GM18907 (cell line): ENCODE measurements around the gene BTK.

ENCODE experiments used
- ATAC-seq: cut with Tn5 transposase; IDR thresholded peaks from one replicate; pipeline ENCODE4 v1.9.1; 2021; ENCODE audit warnings: mild to moderate bottlenecking, moderate library complexity; ENCODE audit not compliant: unreplicated experiment

Gene BTK

GRCh38 chrX:101394372-101394771 lies 8.4 kb upstream of the BTK start:
- no peak for ATAC-seq

DNA sequence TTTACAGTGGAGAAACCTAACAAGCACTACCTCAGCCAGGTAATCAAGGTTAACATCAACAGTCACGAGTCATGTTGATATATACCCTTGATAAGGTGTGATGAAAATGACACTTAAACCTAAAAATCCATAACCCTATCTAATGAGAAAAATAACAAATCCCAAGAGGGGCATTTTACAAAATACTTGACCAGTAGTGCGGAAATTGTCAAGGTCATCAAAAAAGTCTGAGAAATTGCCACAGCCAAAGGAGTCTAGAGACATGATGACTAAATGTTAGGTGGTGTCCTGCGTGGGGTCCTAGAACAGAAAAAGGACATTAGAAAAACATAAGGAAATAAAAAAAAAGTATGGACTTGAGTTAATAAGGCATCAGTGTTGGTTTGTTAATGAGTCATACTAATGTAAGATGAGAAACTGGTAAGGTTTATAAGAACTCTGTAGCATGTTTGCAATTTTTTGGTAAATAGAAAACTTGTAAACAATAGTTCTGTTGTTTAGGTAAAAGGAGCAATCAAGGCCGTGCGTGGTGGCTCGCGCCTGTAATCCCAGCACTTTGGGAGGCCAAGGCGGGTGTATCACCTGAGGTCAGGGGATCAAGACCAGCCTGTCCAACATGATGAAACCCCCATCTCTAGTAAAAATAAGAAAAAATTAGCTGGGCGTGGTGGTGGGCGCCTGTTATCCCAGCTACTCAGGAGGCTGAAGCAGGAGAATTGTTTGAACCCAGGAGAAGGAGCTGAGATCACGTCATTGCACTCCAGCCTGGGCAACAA lies 7.7 kb upstream of the BTK start:
- ATAC-seq, result no peak

- ATAC-seq, result no peak
Measured at GRCh38 chrX:101391831-101392230, 5.8 kb upstream of the BTK start.

DNA sequence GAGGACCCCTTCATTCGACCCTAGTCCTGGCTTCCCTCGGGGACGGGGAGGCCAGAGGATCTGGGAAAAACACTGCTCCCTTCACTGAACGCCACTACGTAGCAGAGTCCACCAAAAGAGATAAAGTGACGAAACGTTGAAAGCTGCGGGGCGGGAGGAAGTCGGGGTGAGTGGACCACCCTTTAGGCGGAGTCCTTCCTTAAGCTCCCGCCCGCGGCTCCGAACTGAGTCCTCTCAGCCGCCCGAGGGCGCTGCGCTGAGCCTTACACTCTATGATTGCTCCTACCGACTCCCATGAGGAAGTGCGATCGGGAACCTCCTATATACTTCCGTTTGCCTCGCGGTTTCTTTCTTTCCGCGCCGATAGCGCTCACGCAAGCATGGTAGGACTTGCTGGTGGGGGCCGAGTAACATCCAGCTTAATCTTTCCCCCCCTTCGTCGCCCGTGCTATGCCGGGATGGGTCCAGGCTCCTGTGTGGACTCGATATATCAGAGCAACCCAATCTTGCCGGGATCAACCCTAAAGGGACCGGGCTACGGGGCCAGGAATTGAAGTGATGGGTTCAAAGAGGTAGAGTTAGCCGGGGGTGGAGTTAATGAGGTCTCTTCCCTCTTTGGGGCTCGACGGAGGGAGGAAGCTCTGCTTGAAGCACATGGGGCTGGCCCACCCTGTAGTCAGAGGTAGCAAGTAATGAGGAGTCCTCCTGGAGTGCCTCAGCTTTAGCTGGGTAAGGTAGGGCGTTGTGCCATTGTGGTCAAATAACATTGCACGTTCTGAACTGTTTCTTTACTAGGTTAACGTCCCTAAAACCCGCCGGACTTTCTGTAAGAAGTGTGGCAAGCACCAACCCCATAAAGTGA lies 4.9 kb upstream of the BTK start, which contains the start of gene RPL36A:
RPL36A (plus strand) TSS at position 348 of the 862 bp plus-strand sequence; CDS start at position 381, 33 bp downstream.
- peak; percentile 89 for ATAC-seq

DNA sequence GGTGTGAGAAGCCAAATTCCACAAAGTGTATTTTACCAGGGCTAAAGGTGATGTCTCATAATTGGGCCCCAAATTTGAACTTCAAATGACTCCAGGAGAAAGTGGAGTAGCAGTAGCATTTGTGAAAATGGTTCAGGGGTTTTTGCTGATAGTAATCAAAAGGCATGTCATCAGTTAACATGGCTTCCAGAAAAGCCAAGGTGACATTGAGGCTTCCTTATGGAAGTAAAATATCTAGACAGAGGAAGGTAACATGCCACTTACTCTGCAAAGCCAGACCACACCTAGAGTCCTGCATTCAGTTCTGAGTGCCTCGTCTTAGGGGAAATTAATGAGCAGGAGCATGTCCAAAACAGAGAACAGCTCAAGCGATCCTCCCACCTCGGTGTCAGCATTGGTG lies 2.6 kb upstream of the BTK start:
- ATAC-seq, result no peak

DNA sequence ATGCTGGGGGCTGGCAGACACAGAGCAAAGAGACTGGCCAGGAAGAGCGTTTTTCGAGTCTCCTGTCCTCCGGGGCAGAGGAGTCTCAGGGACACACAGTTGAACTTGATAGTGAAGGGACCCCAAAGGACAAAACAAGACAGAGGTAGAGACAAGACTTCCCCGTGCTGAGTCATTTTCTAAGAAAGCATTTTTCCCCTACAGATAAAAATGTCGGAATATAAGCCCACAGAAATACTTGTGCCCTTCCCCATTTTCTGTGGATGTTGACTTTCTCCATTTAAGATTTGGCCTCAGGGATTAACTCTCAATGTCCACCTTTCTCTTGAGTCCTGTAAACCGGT lies 523 bp upstream of the BTK start:
- no peak for ATAC-seq

DNA sequence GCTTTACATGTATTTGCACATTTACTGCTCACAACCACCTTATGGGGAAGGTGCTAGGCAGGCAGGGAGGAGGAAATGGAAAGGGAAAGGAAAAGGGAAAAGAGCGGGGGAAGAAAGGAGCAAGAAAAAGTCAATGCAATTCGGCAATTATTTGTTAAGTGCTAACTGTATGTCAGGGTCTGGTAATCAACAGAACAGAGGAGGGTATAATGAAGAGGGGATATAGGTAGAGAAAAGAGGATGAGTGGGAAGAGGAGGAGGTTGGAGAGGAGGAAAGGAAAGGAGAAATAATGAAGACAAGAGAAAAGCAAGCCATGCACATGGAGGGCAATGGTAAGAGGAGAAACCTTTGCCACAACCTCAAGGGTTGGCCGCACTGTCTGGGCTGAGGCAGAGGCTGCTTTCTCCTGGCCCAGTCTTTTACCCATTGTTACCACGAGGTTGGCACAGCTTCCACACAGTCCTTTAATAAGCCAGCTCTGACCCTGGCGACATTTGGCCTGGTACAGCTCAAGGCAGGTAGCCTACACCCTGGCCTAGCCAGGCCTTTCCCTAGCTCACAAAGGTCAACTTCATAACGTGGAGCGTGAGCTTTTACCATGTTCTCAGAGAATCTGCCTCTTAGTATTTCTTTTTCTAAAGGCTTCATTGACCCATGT lies 836 bp downstream of the BTK start:
- ATAC-seq, result no peak

- peak; percentile 79 for ATAC-seq
Measured at GRCh38 chrX:101383679-101384205, 2.2 kb downstream of the BTK start.

DNA sequence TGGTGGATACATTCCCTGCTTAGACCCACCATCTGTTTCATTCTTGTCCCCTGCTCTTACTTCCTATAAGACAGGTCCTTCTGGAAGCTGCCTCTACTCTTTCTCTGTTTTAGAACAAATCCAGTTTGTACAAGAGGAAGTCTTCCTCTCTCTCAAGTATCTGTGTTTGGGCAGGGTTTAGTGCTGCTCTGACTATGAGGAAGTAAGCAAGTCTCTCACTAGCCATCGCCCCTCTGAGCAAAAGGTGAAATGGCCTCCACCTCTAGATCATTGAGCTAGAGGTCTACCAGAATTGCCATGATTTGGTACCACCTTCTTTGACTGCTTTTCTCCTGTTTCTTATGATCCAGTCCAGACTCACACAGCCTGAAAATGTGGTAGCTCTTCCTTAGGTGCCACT lies 8.4 kb downstream of the BTK start:
- no peak for ATAC-seq

DNA sequence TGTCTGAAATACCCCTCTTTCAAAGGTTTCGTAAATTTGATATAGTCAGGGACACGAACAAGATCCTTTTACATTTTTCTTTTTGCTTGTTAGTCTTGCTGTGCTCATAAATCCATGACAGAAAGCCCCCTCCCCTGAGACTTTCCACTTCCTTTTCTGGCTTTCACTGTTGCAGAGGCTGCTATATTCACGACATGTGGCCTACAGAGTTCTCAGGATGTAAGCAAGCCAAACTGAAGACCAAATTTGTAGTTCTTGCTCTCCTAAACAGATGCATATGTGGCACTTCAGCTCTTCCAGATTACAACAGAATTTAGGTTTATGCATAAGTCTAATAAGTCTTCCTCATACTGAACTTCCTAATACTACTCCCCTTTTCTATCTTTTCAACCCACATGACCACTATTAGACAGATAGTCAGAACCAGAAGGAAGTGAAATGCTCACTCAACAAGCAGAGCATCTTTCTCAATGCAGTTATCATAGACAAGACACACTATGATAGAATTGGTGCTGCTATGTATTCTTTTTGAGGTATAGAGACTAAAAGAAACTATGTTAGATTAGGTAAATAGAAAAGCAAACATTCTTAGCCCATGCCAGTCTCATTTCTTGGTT lies 15.0 kb downstream of the BTK start:
- ATAC-seq, result peak; percentile 79

- no peak for ATAC-seq
Measured at GRCh38 chrX:101369687-101370086, 16.3 kb downstream of the BTK start.

DNA sequence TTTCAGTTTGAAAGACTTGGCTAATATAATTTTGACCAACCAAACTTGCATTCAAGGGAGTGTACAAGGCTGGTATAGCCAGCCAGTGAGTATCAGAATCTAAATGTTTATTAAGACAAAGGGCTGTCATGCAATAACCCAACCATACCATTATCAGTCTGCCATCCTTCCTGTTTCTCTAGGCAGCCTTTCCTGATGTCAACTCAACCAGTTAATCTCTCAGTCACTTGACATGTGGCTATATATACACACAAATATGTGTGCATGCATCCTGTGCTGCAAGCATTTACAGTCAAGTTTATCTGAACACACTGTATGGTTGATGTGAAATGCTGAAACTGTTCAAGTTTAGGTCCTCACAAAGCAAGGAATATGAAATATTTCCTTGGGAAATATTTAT lies 17.2 kb downstream of the BTK start:
- no peak for ATAC-seq

- no peak for ATAC-seq
Measured at GRCh38 chrX:101365301-101365795, 20.6 kb downstream of the BTK start.

DNA sequence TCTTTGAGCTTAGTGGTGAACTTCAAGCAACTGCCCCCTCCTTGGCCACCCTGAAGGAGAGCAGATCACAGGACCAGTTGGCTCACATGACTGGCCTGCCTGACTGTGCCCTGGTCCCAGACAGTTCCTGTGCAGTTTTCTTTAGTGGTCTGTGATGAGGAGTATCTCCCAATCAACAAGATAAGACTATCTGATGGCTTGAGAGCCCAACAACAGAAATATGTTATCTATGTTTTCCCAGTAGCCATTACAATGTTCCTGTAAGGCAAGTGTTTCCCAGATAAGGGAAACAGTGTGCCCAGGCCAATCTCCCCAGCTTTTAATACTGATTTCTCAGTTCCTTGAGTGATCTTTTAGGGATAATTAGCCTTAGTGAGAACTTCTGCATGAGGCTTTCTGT lies 23.2 kb downstream of the BTK start:
- ATAC-seq, result no peak

DNA sequence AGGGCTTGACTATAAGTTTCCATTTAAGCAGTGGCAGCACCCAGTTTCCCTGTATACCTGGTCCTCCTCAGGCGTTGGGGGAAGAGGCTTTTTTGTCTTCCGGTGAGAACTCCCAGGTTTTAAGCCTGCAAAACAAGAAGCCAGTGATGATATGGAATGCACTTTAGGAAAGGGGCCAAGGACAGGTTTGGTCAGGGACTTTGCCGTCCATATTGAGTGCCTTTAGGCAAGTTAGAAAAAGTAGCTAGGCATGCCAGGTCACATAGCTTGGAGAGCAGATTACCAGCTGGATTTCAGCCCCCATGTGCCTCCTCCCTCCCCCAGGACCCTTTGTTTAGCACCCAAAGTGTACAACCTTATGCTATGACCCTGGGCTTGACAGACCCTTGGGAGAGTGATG lies 23.9 kb downstream of the BTK start:
- no peak for ATAC-seq

DNA sequence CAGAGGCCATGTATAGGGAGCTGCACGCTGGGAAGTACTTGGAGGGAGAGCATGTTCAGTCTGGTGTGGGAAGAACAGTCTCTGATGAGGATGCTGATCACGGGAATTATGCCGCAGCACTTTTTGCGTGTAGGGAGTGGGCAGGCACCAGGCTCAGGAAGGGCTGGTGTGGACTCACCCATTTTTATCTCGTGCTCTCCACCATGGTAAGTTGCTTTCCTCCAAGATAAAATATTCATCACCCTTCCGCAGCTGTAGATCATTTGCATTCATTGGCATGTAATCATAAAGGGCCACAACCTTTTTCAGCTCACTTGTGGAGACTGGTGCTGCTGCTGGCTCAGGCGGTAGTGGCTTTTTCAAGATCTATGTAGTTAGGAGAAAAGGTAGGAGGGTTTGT lies 25.6 kb downstream of the BTK start:
- ATAC-seq, result no peak

- no peak for ATAC-seq
Measured at GRCh38 chrX:101359966-101360365, 26.0 kb downstream of the BTK start.

GRCh38 chrX:101357166-101357795 lies 28.7 kb downstream of the BTK start:
- no peak for ATAC-seq

DNA sequence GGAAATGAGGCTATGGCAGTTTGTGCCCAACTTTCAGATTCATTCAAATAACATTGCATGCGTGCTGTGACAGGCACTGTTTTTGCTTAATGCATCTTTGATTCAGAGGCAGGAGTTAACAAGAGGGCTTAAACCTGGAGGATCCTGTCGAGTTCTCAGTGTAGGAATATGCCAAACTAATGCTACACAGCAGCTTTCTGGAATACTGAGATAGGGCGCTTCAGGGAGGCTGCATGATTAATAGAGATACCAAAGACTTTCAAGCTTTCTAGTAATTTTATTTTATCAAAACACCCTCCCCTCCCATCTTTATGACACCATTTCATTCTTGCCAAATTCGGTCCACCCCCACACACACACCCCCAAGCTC lies 36.8 kb downstream of the BTK start:
- ATAC-seq, result no peak

DNA sequence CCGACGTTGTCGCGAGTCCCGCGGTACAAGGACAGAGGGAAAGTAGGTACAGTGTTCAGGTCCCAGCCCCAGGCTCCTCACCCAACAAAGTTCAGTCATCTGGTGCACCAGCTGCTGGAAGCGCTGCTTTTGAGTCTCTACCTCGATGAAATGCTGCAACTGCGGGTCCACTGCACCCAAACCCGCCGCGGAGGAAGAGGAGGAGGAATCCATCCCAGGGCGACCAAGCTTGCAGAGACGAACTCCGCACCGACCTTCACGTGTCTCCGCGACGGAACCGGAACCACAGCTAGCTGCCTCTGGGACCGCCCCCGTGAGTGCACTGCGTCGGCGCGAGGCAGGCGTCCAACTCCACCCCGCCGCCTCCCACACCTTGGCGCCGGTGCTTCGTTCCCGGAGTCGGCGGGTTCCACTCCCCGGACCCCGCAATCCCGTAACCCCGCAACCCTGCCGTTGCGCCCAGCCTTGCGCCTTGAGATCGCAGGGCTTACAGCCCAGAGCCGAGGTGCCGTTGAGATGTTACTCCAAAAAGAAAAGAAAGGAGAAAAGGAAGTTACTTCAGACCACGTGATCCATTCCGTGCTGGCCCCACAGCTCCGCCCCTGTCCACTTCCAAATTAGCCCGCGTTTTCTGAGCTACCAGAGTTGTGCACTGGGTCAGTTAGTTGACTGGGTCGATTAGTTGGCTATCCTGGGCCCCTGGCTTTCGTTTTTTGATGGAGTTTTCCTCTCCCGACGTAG lies 37.4 kb downstream of the BTK start, which contains the start of gene TIMM8A:
TIMM8A (minus strand) TSS at position 291 of the 741 bp plus-strand sequence; CDS start at position 213, 78 bp downstream.
- peak; percentile 97 for ATAC-seq
